GM21360 (cell line): ENCODE measurements around the gene SLC16A12.

ENCODE experiments used
- ATAC-seq: cut with Tn5 transposase; IDR thresholded peaks from one replicate; pipeline ENCODE4 v1.9.1; 2021; ENCODE audit warnings: mild to moderate bottlenecking, moderate library complexity; ENCODE audit not compliant: unreplicated experiment

SLC16A12 gene, protein sequence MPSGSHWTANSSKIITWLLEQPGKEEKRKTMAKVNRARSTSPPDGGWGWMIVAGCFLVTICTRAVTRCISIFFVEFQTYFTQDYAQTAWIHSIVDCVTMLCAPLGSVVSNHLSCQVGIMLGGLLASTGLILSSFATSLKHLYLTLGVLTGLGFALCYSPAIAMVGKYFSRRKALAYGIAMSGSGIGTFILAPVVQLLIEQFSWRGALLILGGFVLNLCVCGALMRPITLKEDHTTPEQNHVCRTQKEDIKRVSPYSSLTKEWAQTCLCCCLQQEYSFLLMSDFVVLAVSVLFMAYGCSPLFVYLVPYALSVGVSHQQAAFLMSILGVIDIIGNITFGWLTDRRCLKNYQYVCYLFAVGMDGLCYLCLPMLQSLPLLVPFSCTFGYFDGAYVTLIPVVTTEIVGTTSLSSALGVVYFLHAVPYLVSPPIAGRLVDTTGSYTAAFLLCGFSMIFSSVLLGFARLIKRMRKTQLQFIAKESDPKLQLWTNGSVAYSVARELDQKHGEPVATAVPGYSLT

DNA sequence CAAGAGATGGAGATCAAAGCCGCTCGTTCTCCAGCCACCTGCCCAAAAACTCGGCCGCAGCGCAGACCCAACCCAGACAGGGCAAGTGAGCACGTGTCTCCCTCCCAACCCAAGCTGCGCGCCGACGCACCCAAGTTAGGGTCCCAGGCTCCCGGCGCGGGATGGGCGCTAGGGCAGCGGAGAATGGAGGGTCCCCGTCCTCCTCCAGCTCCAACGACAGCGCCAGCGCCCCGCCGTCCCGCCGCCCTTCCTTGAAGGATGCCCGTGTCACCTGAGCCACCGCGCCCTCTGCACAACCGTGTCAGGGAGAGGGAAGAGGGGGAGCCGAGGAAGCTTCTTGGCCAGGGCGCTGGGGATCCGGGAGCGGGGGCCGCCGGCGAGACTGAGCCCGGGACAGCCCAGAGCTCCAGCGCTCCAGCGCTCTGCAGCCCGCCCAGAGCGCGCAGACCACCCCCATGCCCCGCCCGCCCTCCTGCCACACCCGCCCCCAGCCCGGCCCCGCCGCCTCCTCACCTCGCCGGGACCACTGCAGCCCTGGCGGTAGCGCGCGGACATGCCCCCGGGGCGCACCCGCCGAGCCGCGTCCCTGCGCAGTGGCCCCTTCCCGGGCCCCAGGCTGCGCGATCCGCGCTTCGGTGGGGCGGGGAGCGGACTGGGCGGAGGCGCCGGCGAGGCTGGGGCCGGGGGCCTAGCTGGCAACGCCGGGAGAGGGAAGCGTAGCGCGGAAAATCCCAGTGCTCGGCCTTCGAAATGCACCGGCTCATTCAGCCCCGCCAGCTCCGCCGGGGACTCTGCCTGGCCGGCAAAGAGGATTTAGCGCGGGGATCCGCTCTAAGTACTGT is at the start of gene SLC16A12:
SLC16A12 (minus strand) TSS at position 424 of the 842 bp plus-strand sequence. CDS start 73,016 bp downstream, outside the sequence.
- no peak for ATAC-seq

DNA sequence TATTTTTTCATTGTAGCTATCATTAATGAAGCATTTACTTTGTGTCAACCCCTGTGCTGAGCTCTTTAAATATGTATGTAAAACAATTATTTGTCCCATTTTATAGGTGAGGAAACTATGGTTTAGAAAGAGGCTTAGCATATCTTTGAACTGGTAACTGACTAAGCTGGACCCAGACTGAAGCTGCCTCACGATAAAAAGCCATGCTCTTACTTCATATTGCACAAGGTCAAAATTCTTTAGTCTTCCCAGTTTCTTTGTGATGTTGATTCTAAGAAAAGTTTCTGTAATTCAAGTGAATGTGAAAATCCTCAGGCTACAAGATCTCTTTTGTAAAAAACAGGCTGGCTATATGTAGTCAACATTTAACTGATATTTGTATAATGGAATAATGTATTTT is 46.6 kb upstream of the SLC16A12 start:
- ATAC-seq = no peak

DNA sequence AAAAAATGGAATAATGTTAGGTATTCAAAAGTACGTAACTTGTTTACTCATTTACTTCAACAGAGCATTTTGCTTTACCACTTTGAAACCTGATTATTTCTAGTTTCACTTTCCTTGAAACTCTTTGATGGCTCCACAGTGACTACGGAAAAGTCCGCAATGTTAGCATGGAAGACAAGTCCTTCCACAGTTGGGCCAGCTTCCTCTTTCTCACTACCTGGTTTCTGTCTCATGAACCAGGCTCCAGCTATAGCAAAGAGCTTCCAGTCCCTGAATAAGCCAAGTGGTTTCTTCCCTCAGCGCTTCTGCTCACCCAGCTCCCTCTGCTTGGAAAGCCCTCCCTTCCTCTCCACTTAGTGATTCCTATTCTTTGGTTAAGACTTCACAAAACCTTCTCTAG is 44.8 kb upstream of the SLC16A12 start:
- ATAC-seq = no peak

DNA sequence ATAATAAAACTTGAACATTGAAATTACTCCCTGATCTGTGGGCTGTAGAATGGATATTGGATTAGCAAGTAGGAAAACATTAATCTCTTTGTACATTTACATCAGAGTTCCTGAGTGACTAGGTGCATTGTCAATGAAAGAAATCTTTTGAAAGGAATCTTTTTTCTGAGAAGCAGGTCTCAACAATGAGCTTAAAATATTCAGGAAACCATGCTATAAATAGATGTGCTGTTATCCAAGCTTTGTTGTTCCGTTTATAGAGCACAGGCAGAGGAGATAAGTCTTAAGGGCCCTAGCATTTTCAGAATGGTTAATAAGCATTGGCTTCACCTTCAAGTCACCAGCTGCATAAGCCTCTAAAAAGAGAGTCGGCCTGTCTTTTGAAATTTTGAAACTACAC is 41.3 kb upstream of the SLC16A12 start:
- ATAC-seq = no peak

DNA sequence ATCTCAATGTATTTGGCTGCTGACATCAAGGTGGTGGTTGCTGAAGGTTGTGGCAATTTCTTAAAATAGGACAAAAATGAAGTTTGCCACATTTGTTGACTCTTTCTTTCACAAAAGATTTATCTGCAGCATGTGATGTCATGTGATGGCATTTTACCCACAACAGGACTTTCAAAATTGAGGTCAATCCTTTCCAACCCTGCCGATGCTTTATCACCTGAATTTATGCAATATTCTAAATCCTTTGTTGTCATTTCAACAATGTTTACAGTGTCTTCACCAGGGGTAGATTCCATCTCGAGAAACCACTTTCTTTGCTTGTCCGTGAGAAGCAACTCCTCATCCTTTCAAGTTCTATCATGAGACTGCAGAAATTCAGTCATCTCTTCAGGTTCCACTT is 40.6 kb upstream of the SLC16A12 start:
- ATAC-seq = no peak

DNA sequence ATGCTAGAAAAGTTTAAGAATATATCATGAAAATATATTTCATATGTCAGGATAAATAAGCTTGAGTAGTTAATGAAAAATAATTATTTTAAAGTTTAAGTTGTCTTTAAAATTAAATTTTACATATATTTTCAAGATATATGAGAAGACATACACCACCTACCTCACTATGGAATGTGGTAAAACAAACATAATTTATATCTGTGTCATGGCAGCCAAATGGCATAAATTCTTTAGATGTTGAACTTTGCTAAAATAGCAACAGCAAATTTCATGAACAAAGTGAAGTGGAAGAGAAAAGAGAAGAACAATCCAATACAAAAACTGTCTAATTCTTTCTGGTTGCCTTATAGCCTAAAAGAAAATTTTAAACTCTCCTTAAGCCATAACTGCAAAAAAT is 39.6 kb upstream of the SLC16A12 start:
- ATAC-seq = no peak

DNA sequence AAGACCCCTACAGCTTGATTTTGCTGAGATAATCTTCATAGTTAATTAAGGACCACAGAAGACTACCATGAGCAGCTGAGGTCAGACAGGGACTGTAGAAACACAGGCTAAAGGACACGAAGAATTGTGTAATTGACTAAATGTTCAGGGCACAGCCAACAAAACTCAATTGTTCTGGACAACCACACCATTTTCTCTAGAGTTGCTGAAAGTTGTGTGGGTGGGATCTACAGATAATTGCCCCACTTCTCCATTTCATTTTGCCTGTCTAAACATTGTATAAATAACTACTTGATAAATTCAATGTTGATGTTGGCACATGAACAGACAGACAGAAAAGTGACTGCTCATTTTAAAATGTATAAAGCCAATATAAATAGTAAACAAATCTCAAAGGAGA is 39.0 kb upstream of the SLC16A12 start:
- ATAC-seq = no peak

DNA sequence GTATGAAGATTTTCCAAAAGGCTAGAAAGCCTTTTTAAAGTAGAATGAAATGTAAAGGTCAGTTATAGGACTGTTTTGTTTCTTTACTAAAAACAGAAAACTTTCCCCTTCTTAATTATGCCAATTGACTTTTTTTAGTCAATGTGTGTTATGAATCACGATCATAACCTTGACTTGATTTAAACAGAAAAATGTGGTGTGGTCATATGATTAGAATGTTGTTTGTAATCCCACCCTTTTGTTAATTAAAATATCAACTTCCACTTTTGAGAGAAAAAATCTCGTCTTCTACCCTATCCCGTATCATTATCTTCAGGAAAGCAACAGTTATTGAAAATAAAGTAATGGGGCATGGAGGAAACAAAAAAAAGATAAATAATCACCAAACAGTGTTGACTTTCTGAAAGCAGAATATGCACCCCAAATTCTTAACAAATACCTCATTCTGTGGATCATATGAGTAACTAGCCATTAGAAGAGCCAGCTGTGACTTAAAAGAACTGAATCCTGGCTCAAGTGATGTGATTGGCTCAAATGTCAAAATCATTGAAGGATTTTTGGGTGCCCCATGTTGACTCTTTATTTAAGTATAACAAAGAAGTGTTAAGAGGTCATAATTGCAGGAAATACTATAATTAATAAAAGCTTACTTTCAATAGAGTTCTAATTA is 32.3 kb upstream of the SLC16A12 start:
- no peak for ATAC-seq

DNA sequence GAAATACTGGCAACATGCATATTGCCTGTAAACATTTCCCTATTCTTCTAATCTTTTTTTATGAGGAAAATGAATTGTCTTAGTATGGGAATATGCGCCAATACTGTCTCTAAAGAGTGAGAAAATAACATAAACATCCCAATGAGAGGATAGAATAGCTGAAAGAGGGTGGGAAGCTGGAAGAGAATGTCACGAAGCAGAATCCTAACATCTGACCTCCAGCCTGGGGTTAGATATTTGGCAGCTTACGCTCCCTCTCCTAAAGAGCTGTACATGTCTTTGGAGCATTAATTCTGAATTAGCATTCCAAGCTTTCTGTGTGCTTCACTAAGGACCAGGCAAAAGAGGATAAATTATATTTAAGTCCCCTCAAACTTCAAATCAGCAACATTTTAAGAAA is 31.6 kb upstream of the SLC16A12 start:
- ATAC-seq = no peak

DNA sequence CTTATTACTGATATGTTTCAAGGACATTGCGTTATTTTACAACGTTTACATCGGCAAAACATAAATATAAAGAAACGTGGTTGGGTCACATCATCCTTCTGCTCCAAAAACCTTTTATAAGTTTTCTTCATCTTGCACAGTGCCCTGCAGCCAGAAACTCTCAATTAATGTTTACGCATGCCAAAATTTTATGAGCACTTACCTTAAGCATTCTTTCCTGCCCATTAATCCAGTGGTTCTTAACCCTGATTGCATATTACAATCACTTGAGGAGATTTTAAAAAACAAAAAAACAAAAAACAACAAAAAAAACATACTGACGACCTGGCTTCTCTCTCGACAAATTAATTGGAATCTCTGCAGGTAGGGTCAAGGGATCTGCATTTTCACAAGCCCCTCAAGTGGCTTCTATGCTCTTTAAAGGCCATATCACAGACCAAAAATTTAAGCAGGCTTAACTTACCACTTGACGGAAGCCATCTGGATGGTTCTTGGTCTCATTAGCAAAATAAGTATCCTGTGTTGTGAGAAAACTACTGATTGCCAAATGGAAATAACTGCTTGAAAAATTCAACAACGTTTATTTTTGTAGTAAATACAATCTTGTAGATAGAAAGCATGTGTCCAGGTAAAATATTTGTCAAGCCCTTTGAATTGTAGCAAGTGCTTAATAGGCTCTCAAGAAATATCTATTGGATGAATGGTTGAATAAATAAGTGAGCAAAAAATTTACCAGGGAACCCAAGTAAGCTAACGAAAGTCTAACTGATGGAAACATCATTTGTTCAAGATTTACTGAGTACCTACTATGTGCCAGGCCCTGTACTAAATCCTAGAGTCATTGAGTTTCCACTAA is 30.9 kb upstream of the SLC16A12 start:
- no peak for ATAC-seq

DNA sequence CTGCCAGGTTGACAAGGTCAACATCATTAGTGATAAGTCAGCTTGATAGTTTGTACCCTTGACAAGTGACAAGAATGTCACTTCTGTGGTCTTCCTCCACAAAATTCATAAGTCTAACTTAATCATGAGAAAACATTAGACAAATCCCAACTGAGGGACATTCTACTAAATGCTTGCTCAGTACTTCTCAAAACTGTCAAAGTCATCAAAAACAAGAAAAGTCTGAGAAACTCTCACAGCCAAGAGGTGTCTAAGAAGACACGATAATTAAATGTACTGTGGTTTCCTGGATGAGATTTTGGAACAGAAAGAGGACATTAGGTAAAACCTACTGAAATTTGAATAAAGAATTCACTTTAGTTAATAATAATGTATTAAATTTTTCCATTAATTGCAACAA is 29.8 kb upstream of the SLC16A12 start:
- no peak for ATAC-seq

DNA sequence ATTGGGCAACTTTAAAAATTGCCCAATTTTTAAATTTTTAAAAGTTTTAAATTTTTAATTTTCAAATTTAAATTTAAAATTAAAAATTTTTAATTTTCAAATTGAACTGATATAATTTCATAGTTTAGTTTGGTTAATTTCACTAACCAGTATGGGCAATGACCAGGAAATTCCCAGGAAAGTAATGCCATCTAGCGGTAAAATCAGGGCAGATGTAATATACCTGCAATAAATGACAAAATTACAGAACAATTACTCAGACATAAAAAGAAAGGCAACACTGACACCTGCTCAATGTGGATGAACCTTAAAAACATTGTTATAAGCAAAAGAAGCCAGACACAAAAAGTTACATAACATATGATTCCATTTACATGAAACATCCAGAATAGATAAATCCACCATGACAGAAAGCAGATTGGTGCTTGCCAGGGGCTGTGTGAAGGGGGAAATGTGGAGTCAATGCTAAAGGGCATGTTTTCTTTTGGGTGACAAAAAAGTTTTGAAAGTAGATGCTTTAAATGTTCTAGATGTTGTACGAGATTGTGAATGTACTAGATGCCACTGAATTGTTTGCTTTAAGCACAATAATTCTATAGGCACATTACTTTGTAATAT is 28.6 kb upstream of the SLC16A12 start:
- no peak for ATAC-seq

DNA sequence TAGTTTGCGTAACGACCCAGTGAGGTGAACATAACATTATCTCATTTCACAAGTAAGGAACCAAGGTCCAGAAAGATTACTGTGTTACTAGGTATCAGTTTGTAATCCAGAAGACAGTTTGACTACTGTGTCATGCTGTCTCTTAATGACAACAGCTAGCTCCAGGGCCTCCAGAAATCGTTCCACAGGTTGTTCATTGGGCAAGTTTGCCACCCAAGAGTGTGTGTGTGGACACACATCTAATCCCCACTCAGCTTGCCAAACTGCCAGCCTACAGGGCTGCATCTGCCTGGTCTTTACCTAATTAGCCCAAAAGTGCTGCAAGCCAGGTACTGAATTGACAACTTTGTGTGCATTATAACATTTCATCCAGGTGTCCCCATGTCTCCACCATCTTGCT is 27.9 kb upstream of the SLC16A12 start:
- no peak for ATAC-seq

DNA sequence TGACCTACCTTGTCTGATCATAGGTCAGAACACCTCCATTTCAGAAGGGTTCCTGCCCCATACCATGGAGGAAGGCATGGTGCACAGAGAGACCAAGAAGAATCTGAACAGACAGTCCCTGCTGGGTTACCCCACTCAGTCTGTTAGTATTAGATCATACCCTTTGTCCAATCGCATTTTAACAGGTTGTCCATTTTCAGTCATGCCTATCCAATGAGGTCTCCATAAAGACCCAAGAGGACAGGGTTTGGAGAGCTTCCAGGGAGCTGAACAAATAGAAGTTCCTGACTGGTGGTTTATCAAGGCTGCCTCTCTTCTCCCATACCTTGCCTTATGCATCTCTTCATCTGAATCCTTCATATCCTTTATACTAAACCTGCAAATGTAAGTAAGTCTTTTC is 21.2 kb upstream of the SLC16A12 start:
- no peak for ATAC-seq

DNA sequence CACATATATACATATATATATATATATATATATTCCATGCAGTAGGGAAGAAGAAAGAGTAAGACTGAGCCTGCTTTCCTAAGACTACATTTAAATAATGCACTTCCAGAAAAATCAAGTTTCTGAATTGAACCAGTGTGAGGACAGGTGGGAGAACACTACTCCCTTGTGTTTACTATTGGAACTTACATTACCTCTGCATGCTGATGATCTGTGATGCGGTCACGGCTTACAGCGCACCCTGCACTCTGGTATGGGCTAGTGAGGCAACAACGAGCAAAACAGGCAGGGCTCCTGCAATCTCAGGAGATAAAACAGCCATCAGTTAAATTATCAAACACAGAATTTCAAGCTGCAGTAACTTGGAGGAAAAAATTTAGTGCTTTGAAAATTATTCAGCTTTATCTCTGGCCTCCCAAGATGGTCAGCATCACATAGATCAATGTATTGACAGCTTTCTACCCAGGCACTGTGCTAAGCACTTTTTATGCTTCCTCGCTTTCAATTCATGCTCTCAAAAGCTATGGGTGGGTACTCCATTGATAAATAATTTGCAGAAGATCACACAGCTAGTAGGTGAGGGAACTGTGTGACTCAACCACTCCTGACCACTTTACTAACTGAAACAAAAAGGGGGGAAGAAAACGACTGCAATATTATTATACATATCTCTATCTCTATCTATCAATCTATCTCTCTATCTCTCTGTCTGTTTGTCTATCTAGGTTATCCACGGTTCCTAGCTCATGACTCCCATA is 20.5 kb upstream of the SLC16A12 start:
- no peak for ATAC-seq

DNA sequence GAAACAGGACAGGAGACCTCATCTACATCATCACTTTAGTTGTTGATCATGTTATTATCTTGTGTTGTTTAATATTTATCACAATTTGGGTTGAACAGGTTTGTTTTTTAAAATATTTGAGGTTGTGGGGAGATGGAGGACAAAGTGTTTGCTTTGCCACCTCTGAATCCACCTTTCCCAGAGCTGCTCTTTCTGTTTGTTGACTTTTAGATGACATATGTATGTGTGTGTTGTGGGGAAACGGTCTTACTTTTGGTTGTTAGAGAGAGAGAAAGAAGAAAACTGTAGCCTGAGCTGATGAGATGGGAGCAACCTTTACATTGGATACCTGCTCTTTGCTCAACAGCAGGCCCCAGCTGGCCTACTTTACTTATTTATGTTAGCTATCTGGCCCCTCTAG is 19.0 kb upstream of the SLC16A12 start:
- ATAC-seq = no peak

DNA sequence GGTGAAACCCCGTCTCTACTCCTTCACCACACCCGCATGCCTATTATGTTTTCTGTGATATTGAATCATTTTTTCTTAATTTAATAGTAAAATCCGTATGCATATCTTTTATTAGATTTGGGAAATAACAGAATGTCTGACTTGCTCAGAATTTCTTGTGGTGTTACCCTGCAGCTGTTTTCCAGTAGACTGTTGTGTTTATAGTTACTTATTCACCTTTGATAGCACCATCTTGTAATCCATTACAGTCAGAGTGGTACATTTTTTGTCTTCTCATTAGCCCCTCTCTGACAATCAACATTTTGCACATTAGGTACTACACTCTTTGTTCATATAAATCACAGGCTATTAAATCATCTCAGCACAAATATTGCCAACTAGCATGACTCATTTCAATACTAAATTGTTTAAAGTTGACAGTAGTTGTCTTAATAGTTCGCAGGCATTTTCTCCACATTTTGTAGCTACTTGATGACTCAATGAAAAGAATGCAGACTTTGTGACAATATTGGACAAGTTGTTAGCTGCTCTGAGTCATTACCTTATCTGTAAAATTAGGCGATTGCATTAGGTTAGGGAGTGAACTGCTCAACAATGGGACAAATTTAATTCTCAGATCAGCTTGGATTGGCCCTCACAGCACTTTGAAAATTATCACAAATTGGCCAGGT is 17.8 kb upstream of the SLC16A12 start:
- no peak for ATAC-seq

DNA sequence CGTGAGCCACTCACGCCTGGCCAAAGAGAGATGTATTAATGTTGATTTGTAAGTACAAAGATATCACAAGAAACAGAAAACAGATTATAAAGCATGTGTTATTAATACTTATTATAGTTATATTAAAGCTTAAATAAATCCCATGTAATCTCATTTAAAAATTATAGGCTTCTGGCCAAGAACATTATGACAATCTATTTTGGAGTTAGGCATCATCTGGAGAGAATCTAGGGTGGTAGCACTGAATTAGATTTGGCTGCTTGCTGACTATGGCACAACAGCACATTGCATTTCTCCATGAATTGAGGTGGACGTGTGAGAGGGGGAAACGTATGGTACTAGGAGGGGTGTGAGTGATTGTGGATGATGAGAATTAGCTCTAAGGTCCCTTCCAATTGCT is 16.8 kb upstream of the SLC16A12 start:
- ATAC-seq = no peak

DNA sequence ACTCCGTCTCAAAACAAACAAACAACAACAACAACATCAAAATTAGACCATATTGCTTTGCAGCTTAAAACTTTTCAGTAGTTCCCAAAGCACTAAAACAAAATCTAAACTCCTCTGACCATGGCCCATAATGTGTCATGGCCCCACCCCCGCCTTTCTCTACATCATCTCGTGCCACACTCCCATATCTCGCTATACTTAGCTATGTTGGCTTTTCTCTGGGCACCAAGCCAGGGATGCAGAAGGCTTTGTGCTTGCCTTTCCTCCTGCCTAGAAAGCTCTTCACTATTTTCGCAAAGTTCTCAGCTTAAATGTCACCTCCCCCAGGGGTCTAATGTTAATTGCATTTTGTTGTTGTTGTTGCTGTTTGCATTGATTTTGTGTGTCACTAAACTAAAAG is 15.1 kb upstream of the SLC16A12 start:
- no peak for ATAC-seq
